ENCODE results near the gene KCTD13.
"Not testable (repeated sequence)": the region's sequence is repeated elsewhere in the genome, so short reads cannot be mapped to it uniquely, and the experiment has no call there.

KCTD13 gene

GRCh38 chr16:29943846-29944799 lies 18.1 kb upstream of the KCTD13 start:
- DNase-seq = no peak

- DNase-seq = no peak
Observed at GRCh38 chr16:29940656-29941055, 14.6 kb upstream of the KCTD13 start.

GRCh38 chr16:29931750-29932149 lies 5.7 kb upstream of the KCTD13 start:
- DNase-seq = not testable (repeated sequence)

- DNase-seq = no peak
Observed at GRCh38 chr16:29927070-29927905, 1.3 kb upstream of the KCTD13 start.

GRCh38 chr16:29926711-29927052 lies 656 bp upstream of the KCTD13 start:
- DNase-seq = peak in 1 of 6 experiments; percentile 15

GRCh38 chr16:29925105-29925756 lies 795 bp downstream of the KCTD13 start:
- DNase-seq = no peak

- no peak for DNase-seq
Observed at GRCh38 chr16:29922986-29923501, 3.0 kb downstream of the KCTD13 start.

- DNase-seq = no peak
Observed at GRCh38 chr16:29922326-29922725, 3.7 kb downstream of the KCTD13 start.

GRCh38 chr16:29921034-29921385 lies 5.0 kb downstream of the KCTD13 start:
- no peak for DNase-seq

- DNase-seq = no peak
Observed at GRCh38 chr16:29920288-29921033, 5.6 kb downstream of the KCTD13 start.

- DNase-seq = no peak
Observed at GRCh38 chr16:29916979-29917378, 9.0 kb downstream of the KCTD13 start.

- DNase-seq = no peak
Observed at GRCh38 chr16:29915590-29916247, 10.3 kb downstream of the KCTD13 start.

- DNase-seq = no peak
Observed at GRCh38 chr16:29913514-29913913, 12.5 kb downstream of the KCTD13 start.

GRCh38 chr16:29912087-29912486 lies 13.9 kb downstream of the KCTD13 start:
- no peak for DNase-seq

- DNase-seq = no peak
Observed at GRCh38 chr16:29911676-29912010, 14.4 kb downstream of the KCTD13 start.

- no peak for DNase-seq
Observed at GRCh38 chr16:29910819-29911675, 15.0 kb downstream of the KCTD13 start.

GRCh38 chr16:29909851-29910250 lies 16.2 kb downstream of the KCTD13 start:
- DNase-seq = not testable (repeated sequence)

GRCh38 chr16:29909391-29909790 lies 16.6 kb downstream of the KCTD13 start:
- DNase-seq = no peak

GRCh38 chr16:29908719-29909220 lies 17.3 kb downstream of the KCTD13 start:
- no peak for DNase-seq

- no peak for DNase-seq
Observed at GRCh38 chr16:29907973-29908372, 18.1 kb downstream of the KCTD13 start.

All from stimulated activated naive CD4-positive, alpha-beta T cell (primary cell).